22Rv1 (cell line): ENCODE data around the gene FAM50B.

Source experiments
- ZFX ChIP-seq: fragments of 450-650 bp; IDR thresholded peaks from 2 replicates; pipeline ENCODE4 v1.6.1; 2017; ENCODE audit warnings: antibody characterized with exemption, borderline replicate concordance
- TF ChIP-seq, protein P1 (sequence below): fragments of 450-650 bp; IDR thresholded peaks from 2 replicates; pipeline ENCODE4 v1.5.1; 2017; ENCODE audit warnings: mild to moderate bottlenecking

DNA sequence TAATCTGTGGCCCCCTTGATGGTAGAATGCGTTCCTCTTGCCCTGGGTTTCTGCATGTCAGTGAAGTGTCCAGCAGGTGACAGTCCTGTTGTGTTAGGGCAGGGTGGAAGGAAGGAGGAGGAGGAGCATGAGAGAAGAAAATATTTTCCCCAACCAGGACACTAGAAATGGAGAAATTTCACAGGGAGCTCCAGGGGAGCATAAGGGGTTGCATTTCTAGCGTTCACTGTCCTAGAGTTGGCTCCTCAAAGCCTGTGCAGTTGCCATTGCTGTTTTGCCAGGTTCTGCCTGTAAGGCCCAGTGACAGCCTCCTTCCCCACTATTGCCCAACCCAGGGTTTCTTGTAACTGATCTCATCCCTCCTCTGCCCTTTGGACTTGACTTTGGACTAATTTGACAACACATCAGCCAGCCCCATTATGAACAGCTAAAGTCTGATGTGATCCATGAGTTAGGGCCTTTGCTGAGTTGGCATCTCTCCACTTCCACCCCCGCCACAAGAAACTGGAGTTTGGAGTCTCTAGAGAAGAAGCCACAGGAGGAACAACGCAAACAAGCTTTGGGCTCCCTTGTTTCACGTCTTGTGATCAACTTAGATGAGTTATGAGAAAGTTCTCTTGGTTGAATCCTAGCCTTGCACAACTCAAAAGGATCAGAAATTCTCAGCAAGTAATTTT, 14.0 kb upstream of the FAM50B start:
- TF ChIP-seq, protein P1, sequence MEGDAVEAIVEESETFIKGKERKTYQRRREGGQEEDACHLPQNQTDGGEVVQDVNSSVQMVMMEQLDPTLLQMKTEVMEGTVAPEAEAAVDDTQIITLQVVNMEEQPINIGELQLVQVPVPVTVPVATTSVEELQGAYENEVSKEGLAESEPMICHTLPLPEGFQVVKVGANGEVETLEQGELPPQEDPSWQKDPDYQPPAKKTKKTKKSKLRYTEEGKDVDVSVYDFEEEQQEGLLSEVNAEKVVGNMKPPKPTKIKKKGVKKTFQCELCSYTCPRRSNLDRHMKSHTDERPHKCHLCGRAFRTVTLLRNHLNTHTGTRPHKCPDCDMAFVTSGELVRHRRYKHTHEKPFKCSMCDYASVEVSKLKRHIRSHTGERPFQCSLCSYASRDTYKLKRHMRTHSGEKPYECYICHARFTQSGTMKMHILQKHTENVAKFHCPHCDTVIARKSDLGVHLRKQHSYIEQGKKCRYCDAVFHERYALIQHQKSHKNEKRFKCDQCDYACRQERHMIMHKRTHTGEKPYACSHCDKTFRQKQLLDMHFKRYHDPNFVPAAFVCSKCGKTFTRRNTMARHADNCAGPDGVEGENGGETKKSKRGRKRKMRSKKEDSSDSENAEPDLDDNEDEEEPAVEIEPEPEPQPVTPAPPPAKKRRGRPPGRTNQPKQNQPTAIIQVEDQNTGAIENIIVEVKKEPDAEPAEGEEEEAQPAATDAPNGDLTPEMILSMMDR: peak; percentile 69
- no peak for TF ChIP-seq ZFX
